Colonic mucosa (tissue), 4 donors: Measurements from ENCODE around the gene TMCC3. TPM values are rescaled to one million over a fixed set of nuclear protein-coding genes. Genes with fewer than 3 reads are reported as not detected.

Source experiments
- DNase-seq: peaks from one replicate; pipeline ENCODE4 v3.0.0-alpha.2; 2020
- H3K27ac ChIP-seq: fragments of 200-600 bp; one replicate; pipeline ENCODE4 v1.8.0; 2021
- H3K27me3 ChIP-seq: fragments of 200-600 bp; one replicate; pipeline ENCODE4 v1.8.0; 2021
- H3K36me3 ChIP-seq: fragments of 200-600 bp; one replicate; pipeline ENCODE4 v1.8.0; 2021
- H3K4me1 ChIP-seq: fragments of 200-600 bp; one replicate; pipeline ENCODE4 v1.8.0; 2021; ENCODE audit warnings: mild to moderate bottlenecking
- H3K4me3 ChIP-seq: fragments of 200-600 bp; one replicate; pipeline ENCODE4 v1.8.0; 2021
- H3K9ac ChIP-seq, 2 donors: one replicate each; pipeline ENCODE4 v1.7.0; 2013; ENCODE audit warnings: control low read depth in 2 of 2, low read depth in 2 of 2, low read length in 2 of 2
- H3K9me3 ChIP-seq: fragments of 200-600 bp; one replicate; pipeline ENCODE4 v1.8.0; 2021
- CTCF ChIP-seq: fragments of 200-600 bp; IDR thresholded peaks from one replicate; pipeline ENCODE4 v1.8.0; 2022; ENCODE audit warnings: antibody characterized with exemption, mild to moderate bottlenecking
- intact Hi-C: fragments of 100-400 bp; cut with DNase I; formaldehyde crosslinking; loops from one replicate; pipeline ENCODE4 v1.14.1; 2022
- total RNA-seq, 2 donors: library from RNA; stranded (reverse); fragmentation: NEBNext Ultra II Directional in 1 of 2; extraction: Animal tissue kit (Norgen Biotek cat#: 25700) in 1 of 2; gene quantifications; one replicate each; pipeline ENCODE4 v1.2.1, GENCODE V29; 2021
- donor health status: healthy.
- donor health status: DM: no; HTN: no; CAD: no.
- donor health status: DM: no; HTN: no; CAD: no.

Gene TMCC3
- total RNA-seq, 2 donors from 2014 or later, result 21.4 to 77.4 TPM

GRCh38 chr12:94566345-94566744 is 84.0 kb downstream of the TMCC3 start:
- no peaks in the 10 kb centered on the region for H3K4me1 ChIP-seq
- no peak for TF ChIP-seq CTCF
- H3K27me3 ChIP-seq, result no peaks in the 10 kb centered on the region
- no peaks in the 10 kb centered on the region for H3K36me3 ChIP-seq
- intact Hi-C loops, result no loop called here
- DNase-seq, result no peak
- no peak overlapping the region for H3K9ac ChIP-seq
- H3K9me3 ChIP-seq, result no peaks in the 10 kb centered on the region
- no peak overlapping the region for H3K4me3 ChIP-seq
- no peak overlapping the region for H3K27ac ChIP-seq

GRCh38 chr12:94565683-94566082 is 84.7 kb downstream of the TMCC3 start:
- TF ChIP-seq CTCF, result no peak
- intact Hi-C loops, result no loop called here

GRCh38 chr12:94563286-94563685 is 87.1 kb downstream of the TMCC3 start:
- intact Hi-C loops, result no loop called here
- Histone ChIP-seq H3K9ac (no peak overlapping the region), H3K4me1 (peaks cover 3% of the 10 kb centered on the region), H3K27ac (no peak overlapping the region), H3K4me3 (no peak overlapping the region), H3K27me3 (no peaks in the 10 kb centered on the region), H3K36me3 (no peaks in the 10 kb centered on the region), H3K9me3 (no peaks in the 10 kb centered on the region)
- no peak for DNase-seq
- no peak for TF ChIP-seq CTCF

More at GRCh38 chr12:94565683-94566082, 84.7 kb downstream of the TMCC3 start:
- Histone ChIP-seq H3K4me1 (peaks cover 2% of the 10 kb centered on the region), H3K9me3 (no peaks in the 10 kb centered on the region), H3K36me3 (no peaks in the 10 kb centered on the region), H3K27me3 (no peaks in the 10 kb centered on the region), H3K4me3 (no peak overlapping the region), H3K27ac (no peak overlapping the region), H3K9ac (no peak overlapping the region)
- no peak for DNase-seq

GRCh38 chr12:94561943-94562411 is 88.4 kb downstream of the TMCC3 start:
- DNase-seq, result no peak
- no peak for TF ChIP-seq CTCF
- Histone ChIP-seq H3K27me3 (no peaks in the 10 kb centered on the region), H3K9ac (no peak overlapping the region), H3K36me3 (no peaks in the 10 kb centered on the region), H3K9me3 (no peaks in the 10 kb centered on the region), H3K4me1 (peaks cover 3% of the 10 kb centered on the region), H3K27ac (peak overlapping the region; percentile 0), H3K4me3 (no peak overlapping the region)
- intact Hi-C loops, result no loop called here

- no peak overlapping the region for H3K4me3 ChIP-seq
Observed at GRCh38 chr12:94560431-94561221, 89.7 kb downstream of the TMCC3 start.

More at GRCh38 chr12:94560431-94561221, 89.7 kb downstream of the TMCC3 start:
- H3K9me3 ChIP-seq, result no peaks in the 10 kb centered on the region
- peak; percentile 64 for DNase-seq
- no peaks in the 10 kb centered on the region for H3K27me3 ChIP-seq
- intact Hi-C loops, result no loop called here
- TF ChIP-seq CTCF, result no peak
- peak overlapping the region in 1 of 2 donors; percentile 28 for H3K9ac ChIP-seq
- H3K27ac ChIP-seq, result no peak overlapping the region
- H3K4me1 ChIP-seq, result peaks cover 3% of the 10 kb centered on the region
- no peaks in the 10 kb centered on the region for H3K36me3 ChIP-seq
